WTC11 (cell line): ENCODE measurements around the gene ITPR2. TPM values are rescaled to one million over a fixed set of nuclear protein-coding genes. Genes with fewer than 3 reads are reported as not detected.

Source experiments
- ATAC-seq: fragments of 200-7000 bp; cut with Tn5 transposase; 2 replicates; pipeline ENCODE4 v1.10.0; 2021; ENCODE audit warnings: mild to moderate bottlenecking, moderate library complexity
- CTCF ChIA-PET: fragments of 300-600 bp; sonication (Branson Sonifier 250); formaldehyde crosslinking; loops from one replicate; lab custom pipeline; 2021; ENCODE audit warnings: antibody characterized with exemption; lab: Charles Lee
- POLR2A ChIA-PET: fragments of 350-600 bp; sonication (Branson Sonifier 250); formaldehyde crosslinking; loops from one replicate; lab custom pipeline; 2021; ENCODE audit warnings: antibody characterized with exemption; lab: Charles Lee
- DNase-seq: peaks from one replicate; pipeline ENCODE4 v3.0.0; 2021; ENCODE audit warnings: low spot score
- H3K27ac Mint-ChIP-seq: 2 replicates; pipeline ENCODE4 v1.8.0; 2021; ENCODE audit warnings: mixed read lengths
- H3K27me3 Mint-ChIP-seq: 2 replicates; pipeline ENCODE4 v1.8.0; 2021; ENCODE audit warnings: low read depth, mild to moderate bottlenecking, moderate library complexity, mixed read lengths
- H3K36me3 Mint-ChIP-seq: 2 replicates; pipeline ENCODE4 v1.8.0; 2021; ENCODE audit warnings: mixed read lengths
- H3K4me1 Mint-ChIP-seq: 2 replicates; pipeline ENCODE4 v1.8.0; 2022; ENCODE audit warnings: mixed read lengths
- H3K4me3 Mint-ChIP-seq: 2 replicates; pipeline ENCODE4 v1.8.0; 2021; ENCODE audit warnings: mild to moderate bottlenecking, moderate library complexity, mixed read lengths
- H3K9me3 Mint-ChIP-seq: 2 replicates; pipeline ENCODE4 v1.8.0; 2021; ENCODE audit warnings: mixed read lengths
- FOXJ3 ChIP-seq: sonication (generic); formaldehyde crosslinking; IDR thresholded peaks from 2 replicates; pipeline ENCODE4 v1.9.0; 2021; ENCODE audit warnings: missing genetic modification reagents, mild to moderate bottlenecking, borderline replicate concordance
- JUN ChIP-seq: sonication (generic); formaldehyde crosslinking; IDR thresholded peaks from 2 replicates; pipeline ENCODE4 v1.8.0; 2023; ENCODE audit warnings: mild to moderate bottlenecking, missing genetic modification reagents
- NFATC4 ChIP-seq: fragments of 250-450 bp; sonication (Bioruptor Pico); IDR thresholded peaks from 2 replicates; pipeline ENCODE4 v1.9.0; 2021; ENCODE audit warnings: mild to moderate bottlenecking
- NFYB ChIP-seq: sonication (generic); formaldehyde crosslinking; conservative IDR thresholded peaks from 2 replicates; pipeline ENCODE4 v1.8.0; 2022; ENCODE audit warnings: low read depth, missing genetic modification reagents
- RELA ChIP-seq: sonication (generic); formaldehyde crosslinking; IDR thresholded peaks from 2 replicates; pipeline ENCODE4 v1.8.1; 2022; ENCODE audit warnings: missing genetic modification reagents, mild to moderate bottlenecking, borderline replicate concordance
- SP1 ChIP-seq: sonication (generic); formaldehyde crosslinking; conservative IDR thresholded peaks from 2 replicates; pipeline ENCODE4 v1.8.1; 2022; ENCODE audit warnings: missing genetic modification reagents
- ZNF263 ChIP-seq: sonication (generic); formaldehyde crosslinking; IDR thresholded peaks from 2 replicates; pipeline ENCODE4 v1.8.1; 2022; ENCODE audit warnings: low read depth, mild to moderate bottlenecking, moderate library complexity, missing genetic modification reagents
- ZNF396 ChIP-seq: fragments of 250-450 bp; sonication (Bioruptor Pico); IDR thresholded peaks from 2 replicates; pipeline ENCODE4 v1.8.0; 2021; ENCODE audit warnings: mild to moderate bottlenecking, moderate library complexity, borderline replicate concordance
- total RNA-seq: library from RNA; stranded (reverse); gene quantifications from 3 replicates; pipeline ENCODE4 v1.2.3, GENCODE V29; 2021
- TF ChIP-seq, protein P1 (sequence below): fragments of 250-450 bp; sonication (Bioruptor Pico); conservative IDR thresholded peaks from 2 replicates; pipeline ENCODE4 v1.9.0; 2021; ENCODE audit warnings: mild to moderate bottlenecking
- TF ChIP-seq, protein P2 (sequence below): sonication (generic); formaldehyde crosslinking; IDR thresholded peaks from 2 replicates; pipeline ENCODE4 v1.8.0; 2023; ENCODE audit warnings: missing genetic modification reagents
- TF ChIP-seq, protein P3 (sequence below): sonication (generic); formaldehyde crosslinking; IDR thresholded peaks from 2 replicates; pipeline ENCODE4 v1.8.0; 2022; ENCODE audit warnings: mild to moderate bottlenecking, missing genetic modification reagents
- TF ChIP-seq, protein P4 (sequence below): fragments of 250-450 bp; sonication (Bioruptor Pico); IDR thresholded peaks from 2 replicates; pipeline ENCODE4 v1.9.0; 2021; ENCODE audit warnings: mild to moderate bottlenecking, borderline replicate concordance
- TF ChIP-seq, protein P5 (sequence below): sonication (generic); formaldehyde crosslinking; IDR thresholded peaks from 2 replicates; pipeline ENCODE4 v1.8.1; 2023; ENCODE audit warnings: mild to moderate bottlenecking, missing genetic modification reagents
- TF ChIP-seq, protein P6 (sequence below): fragments of 250-450 bp; sonication (Bioruptor Pico); IDR thresholded peaks from 2 replicates; pipeline ENCODE4 v2.1.2; 2022; ENCODE audit warnings: mild to moderate bottlenecking, moderate library complexity
- TF ChIP-seq, protein P7 (sequence below): sonication (generic); formaldehyde crosslinking; conservative IDR thresholded peaks from 2 replicates; pipeline ENCODE4 v1.8.1; 2022; ENCODE audit warnings: mild to moderate bottlenecking, missing genetic modification reagents

The ITPR2 gene
- total RNA-seq, 1 experiment from 2014 or later, result 50.7 TPM

DNA sequence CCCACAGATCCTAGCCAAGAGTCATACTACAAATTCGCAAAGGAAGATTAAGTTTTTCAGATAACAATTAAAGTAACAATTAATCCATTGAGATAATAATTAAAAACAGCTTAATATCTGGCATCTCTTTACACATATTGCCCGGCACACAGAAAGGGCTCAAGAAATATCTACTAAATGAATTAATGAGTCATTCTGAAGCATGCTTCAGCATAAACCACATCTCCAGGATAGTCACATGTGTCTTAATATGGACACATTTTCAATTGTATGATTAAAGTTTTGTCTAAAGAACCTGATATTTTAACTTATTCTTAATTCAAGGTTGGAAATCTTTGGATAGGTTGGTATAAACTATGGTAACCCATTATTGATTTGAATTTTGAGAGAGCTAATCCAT is 9.6 kb downstream of the ITPR2 start:
- POLR2A ChIA-PET, result no interaction called here
- CTCF ChIA-PET, result no interaction called here
- no peaks in the 10 kb centered on the region for H3K27me3 Mint-ChIP-seq
- H3K4me3 Mint-ChIP-seq, result no peak overlapping the region
- TF ChIP-seq NFATC4 (CRISPR knock-in tag), result no peak
- TF ChIP-seq, protein P1, sequence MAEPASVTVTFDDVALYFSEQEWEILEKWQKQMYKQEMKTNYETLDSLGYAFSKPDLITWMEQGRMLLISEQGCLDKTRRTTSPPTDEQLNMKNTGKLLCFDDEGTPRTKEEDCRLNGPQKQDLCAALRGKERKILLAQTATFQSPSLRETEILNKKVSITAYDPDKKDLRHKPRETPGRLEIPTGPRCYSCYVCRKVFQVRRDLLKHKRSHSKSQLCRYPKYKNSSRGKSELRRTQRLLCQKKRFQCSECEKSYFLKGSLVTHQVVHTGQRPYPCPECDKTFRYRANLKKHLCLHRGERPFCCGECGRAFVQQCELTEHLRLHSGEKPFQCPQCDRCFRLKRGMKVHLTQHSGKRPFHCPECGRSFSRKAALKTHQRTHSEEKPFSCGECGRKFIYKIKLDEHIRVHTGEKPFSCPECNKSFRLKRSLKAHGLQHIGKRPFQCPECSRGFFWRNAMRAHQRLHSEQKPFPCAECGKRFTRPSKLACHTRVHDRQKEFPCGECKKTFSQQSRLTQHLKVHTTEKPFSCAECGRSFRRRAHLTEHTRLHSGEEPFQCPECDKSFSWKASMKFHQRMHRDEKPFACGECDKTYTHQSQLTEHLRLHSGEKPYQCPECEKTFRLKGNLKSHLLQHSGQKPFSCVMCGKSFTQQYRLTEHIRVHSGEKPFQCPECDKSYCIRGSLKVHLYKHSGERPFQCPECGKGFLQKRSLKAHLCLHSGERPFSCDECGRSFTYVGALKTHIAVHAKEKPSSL, result no peak
- H3K36me3 Mint-ChIP-seq, result no peaks in the 10 kb centered on the region
- ATAC-seq, result no peak
- no peak overlapping the region for H3K27ac Mint-ChIP-seq
- no peaks in the 10 kb centered on the region for H3K9me3 Mint-ChIP-seq
- H3K4me1 Mint-ChIP-seq, result peaks cover 35% of the 10 kb centered on the region
- no peak for DNase-seq

DNA sequence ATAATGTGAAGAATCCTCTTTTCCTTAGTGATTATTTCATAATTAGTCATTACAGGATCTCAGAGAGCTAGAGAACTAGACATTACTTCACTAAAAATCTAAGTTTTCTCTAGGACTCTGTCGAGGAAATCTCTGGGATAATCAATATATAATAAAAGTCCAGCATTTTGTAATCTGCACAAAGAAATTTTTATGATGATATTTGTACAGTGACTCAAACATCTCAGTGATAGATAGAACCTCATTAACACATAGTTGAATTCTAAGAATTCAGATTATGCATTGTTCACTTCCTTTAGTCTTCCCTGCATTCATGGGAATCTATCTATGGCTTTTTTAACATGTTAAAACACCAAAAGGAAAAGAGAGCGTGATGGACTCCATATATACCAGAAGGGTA is 11.0 kb downstream of the ITPR2 start:
- ATAC-seq, result no peak
- TF ChIP-seq NFYB, result no peak
- TF ChIP-seq FOXJ3 (CRISPR knock-in tag), result no peak
- TF ChIP-seq, protein P2, sequence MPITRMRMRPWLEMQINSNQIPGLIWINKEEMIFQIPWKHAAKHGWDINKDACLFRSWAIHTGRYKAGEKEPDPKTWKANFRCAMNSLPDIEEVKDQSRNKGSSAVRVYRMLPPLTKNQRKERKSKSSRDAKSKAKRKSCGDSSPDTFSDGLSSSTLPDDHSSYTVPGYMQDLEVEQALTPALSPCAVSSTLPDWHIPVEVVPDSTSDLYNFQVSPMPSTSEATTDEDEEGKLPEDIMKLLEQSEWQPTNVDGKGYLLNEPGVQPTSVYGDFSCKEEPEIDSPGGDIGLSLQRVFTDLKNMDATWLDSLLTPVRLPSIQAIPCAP, result no peak
- TF ChIP-seq SP1, result no peak
- no peak for TF ChIP-seq ZNF263
- TF ChIP-seq, protein P3, sequence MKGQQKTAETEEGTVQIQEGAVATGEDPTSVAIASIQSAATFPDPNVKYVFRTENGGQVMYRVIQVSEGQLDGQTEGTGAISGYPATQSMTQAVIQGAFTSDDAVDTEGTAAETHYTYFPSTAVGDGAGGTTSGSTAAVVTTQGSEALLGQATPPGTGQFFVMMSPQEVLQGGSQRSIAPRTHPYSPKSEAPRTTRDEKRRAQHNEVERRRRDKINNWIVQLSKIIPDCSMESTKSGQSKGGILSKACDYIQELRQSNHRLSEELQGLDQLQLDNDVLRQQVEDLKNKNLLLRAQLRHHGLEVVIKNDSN (CRISPR knock-in tag), result no peak
- no peaks in the 10 kb centered on the region for H3K36me3 Mint-ChIP-seq
- H3K9me3 Mint-ChIP-seq, result no peaks in the 10 kb centered on the region
- ChIA-PET CTCF (interaction anchor here (0.8 to 2.5 kb wide), 4 partner anchors 11 to 120 kb away, joined by 3 to 9 read pairs (median 4); partner anchors contain the start of gene ITPR2), POLR2A (interaction anchor here (0.5 kb wide), 1 partner anchor 20 kb away, joined by 4 read pairs; no protein-coding TSS in a partner anchor)
- H3K27ac Mint-ChIP-seq, result no peak overlapping the region
- no peak overlapping the region for H3K4me3 Mint-ChIP-seq
- peaks cover 32% of the 10 kb centered on the region for H3K4me1 Mint-ChIP-seq
- DNase-seq, result no peak
- H3K27me3 Mint-ChIP-seq, result no peaks in the 10 kb centered on the region

DNA sequence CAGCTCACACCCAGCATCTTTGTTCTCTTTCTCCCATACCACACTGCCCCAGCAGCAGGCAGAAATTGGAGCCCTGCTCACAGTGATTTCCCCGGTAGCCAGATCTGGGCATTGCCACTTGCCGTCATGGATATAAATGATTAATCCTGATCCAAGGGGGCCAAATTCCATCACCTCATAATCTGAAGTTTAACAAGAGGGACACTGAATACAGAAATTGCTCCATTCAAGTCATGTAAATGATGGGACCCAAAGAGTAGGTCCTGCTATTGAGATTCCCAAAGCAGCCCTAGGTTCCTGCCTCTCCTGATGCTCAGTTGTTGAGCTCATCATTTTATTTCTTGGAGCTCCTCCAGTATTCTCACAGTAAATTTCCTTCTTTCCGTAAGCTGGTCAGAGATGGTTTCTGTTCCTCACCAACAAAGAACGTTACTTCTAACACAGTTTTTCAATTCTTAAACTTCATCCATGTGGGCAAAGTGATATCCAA is 11.7 kb downstream of the ITPR2 start:
- H3K4me3 Mint-ChIP-seq, result no peak overlapping the region
- peak overlapping the region; percentile 38; the same call in 1 of the 2 replicates for H3K27ac Mint-ChIP-seq
- peaks cover 32% of the 10 kb centered on the region for H3K4me1 Mint-ChIP-seq
- no peak for DNase-seq
- H3K36me3 Mint-ChIP-seq, result no peaks in the 10 kb centered on the region
- no peaks in the 10 kb centered on the region for H3K27me3 Mint-ChIP-seq
- POLR2A ChIA-PET, result interaction anchor here (0.5 kb wide), 1 partner anchor 19 kb away, joined by 4 read pairs; no protein-coding TSS in a partner anchor
- CTCF ChIA-PET, result interaction anchor here (0.8 to 2.5 kb wide), 3 partner anchors 12 to 64 kb away, joined by 3 to 9 read pairs (median 4); partner anchors contain the start of gene ITPR2
- TF ChIP-seq ZNF396 (no peak), JUN (CRISPR knock-in tag) (no peak), RELA (no peak)
- TF ChIP-seq, protein P4, sequence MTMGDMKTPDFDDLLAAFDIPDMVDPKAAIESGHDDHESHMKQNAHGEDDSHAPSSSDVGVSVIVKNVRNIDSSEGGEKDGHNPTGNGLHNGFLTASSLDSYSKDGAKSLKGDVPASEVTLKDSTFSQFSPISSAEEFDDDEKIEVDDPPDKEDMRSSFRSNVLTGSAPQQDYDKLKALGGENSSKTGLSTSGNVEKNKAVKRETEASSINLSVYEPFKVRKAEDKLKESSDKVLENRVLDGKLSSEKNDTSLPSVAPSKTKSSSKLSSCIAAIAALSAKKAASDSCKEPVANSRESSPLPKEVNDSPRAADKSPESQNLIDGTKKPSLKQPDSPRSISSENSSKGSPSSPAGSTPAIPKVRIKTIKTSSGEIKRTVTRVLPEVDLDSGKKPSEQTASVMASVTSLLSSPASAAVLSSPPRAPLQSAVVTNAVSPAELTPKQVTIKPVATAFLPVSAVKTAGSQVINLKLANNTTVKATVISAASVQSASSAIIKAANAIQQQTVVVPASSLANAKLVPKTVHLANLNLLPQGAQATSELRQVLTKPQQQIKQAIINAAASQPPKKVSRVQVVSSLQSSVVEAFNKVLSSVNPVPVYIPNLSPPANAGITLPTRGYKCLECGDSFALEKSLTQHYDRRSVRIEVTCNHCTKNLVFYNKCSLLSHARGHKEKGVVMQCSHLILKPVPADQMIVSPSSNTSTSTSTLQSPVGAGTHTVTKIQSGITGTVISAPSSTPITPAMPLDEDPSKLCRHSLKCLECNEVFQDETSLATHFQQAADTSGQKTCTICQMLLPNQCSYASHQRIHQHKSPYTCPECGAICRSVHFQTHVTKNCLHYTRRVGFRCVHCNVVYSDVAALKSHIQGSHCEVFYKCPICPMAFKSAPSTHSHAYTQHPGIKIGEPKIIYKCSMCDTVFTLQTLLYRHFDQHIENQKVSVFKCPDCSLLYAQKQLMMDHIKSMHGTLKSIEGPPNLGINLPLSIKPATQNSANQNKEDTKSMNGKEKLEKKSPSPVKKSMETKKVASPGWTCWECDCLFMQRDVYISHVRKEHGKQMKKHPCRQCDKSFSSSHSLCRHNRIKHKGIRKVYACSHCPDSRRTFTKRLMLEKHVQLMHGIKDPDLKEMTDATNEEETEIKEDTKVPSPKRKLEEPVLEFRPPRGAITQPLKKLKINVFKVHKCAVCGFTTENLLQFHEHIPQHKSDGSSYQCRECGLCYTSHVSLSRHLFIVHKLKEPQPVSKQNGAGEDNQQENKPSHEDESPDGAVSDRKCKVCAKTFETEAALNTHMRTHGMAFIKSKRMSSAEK (CRISPR knock-in tag), result no peak
- TF ChIP-seq, protein P5, sequence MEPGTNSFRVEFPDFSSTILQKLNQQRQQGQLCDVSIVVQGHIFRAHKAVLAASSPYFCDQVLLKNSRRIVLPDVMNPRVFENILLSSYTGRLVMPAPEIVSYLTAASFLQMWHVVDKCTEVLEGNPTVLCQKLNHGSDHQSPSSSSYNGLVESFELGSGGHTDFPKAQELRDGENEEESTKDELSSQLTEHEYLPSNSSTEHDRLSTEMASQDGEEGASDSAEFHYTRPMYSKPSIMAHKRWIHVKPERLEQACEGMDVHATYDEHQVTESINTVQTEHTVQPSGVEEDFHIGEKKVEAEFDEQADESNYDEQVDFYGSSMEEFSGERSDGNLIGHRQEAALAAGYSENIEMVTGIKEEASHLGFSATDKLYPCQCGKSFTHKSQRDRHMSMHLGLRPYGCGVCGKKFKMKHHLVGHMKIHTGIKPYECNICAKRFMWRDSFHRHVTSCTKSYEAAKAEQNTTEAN (CRISPR knock-in tag), result no peak
- TF ChIP-seq, protein P6, sequence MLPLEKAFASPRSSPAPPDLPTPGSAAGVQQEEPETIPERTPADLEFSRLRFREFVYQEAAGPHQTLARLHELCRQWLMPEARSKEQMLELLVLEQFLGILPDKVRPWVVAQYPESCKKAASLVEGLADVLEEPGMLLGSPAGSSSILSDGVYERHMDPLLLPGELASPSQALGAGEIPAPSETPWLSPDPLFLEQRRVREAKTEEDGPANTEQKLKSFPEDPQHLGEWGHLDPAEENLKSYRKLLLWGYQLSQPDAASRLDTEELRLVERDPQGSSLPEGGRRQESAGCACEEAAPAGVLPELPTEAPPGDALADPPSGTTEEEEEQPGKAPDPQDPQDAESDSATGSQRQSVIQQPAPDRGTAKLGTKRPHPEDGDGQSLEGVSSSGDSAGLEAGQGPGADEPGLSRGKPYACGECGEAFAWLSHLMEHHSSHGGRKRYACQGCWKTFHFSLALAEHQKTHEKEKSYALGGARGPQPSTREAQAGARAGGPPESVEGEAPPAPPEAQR (CRISPR knock-in tag), result no peak
- TF ChIP-seq, protein P7, sequence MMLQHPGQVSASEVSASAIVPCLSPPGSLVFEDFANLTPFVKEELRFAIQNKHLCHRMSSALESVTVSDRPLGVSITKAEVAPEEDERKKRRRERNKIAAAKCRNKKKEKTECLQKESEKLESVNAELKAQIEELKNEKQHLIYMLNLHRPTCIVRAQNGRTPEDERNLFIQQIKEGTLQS (CRISPR knock-in tag), result no peak
- H3K9me3 Mint-ChIP-seq, result no peaks in the 10 kb centered on the region
- no peak for ATAC-seq
